Epithelial cell of esophagus (primary cell): ENCODE data around the gene COTL1.

Experiments
- DNase-seq: peaks from one replicate; pipeline ENCODE4 v3.0.0; 2010; ENCODE audit warnings: low read depth
- H3K4me3 ChIP-seq: 2 replicates; pipeline ENCODE4 v1.5.1; 2011; ENCODE audit warnings: mild to moderate bottlenecking, low read length, control low read depth
- CTCF ChIP-seq: IDR thresholded peaks from 2 replicates; pipeline ENCODE4 v1.5.1; 2011; ENCODE audit warnings: low read depth, mild to moderate bottlenecking, low read length, control low read depth, inconsistent platforms; ENCODE audit not compliant: insufficient read depth; ENCODE audit errors: missing control alignments

Gene COTL1

GRCh38 chr16:84607061-84607460 lies 10.8 kb downstream of the COTL1 start:
- no peak for DNase-seq
- no peak for TF ChIP-seq CTCF
- no peak overlapping the region for H3K4me3 ChIP-seq

- no peak overlapping the region for H3K4me3 ChIP-seq
- no peak for DNase-seq
- TF ChIP-seq CTCF = no peak
Measured at GRCh38 chr16:84606081-84606875, 11.6 kb downstream of the COTL1 start.

DNA sequence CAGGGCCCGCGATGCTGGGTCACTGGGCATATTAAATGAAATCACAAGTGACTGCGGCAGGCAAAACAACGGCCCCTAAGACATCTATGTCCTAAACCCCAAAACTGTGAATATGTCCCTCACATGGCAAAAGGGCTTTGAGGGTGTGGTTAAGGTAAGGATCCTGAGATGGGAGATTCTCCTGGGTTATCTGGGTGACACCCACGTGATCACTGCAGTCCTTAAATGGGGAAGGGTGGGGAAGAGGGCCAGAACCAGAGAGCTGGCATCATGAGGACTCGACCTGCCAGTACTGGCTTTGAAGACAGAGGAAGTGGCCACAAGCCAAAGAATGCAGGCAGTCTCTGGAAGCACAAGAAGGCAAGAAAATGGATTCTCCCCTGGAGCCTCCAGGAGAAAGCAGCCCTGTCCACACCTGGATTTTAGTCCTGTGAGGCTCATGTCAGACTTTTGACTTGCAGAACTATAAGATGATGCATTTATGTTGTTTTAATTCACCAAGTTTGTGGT lies 12.5 kb downstream of the COTL1 start:
- no peak for TF ChIP-seq CTCF
- H3K4me3 ChIP-seq = no peak overlapping the region
- DNase-seq = no peak

DNA sequence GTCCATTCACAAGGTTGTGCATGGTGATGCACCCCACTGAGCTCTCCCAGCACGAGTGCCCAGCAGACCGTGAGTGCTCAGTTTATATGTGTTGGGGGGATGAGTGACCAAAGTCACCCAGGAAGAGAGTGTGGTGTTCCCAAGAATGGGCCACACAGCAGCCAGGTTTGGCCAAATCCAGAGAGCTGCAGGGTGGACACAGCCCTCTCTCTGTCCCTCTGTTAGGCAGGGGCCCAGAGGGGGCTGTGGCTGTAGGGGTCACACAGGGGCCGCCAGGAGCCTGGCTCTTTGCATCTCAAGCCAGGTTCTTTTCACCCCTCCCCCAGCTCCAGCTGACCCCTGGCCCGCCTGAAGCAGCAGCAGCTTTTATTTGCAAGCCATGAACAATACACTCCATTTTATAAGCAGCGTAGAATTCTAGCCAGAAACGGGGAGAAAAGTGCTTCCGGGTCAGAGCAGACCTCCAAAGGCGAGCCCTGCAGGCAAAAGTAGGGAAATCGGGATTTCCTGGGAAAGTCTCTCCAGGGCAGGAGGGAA lies 13.3 kb downstream of the COTL1 start:
- TF ChIP-seq CTCF = no peak
- H3K4me3 ChIP-seq = no peak overlapping the region
- DNase-seq = no peak

- no peak for TF ChIP-seq CTCF
- no peak overlapping the region for H3K4me3 ChIP-seq
- DNase-seq = no peak
Measured at GRCh38 chr16:84603940-84604339, 13.9 kb downstream of the COTL1 start.

DNA sequence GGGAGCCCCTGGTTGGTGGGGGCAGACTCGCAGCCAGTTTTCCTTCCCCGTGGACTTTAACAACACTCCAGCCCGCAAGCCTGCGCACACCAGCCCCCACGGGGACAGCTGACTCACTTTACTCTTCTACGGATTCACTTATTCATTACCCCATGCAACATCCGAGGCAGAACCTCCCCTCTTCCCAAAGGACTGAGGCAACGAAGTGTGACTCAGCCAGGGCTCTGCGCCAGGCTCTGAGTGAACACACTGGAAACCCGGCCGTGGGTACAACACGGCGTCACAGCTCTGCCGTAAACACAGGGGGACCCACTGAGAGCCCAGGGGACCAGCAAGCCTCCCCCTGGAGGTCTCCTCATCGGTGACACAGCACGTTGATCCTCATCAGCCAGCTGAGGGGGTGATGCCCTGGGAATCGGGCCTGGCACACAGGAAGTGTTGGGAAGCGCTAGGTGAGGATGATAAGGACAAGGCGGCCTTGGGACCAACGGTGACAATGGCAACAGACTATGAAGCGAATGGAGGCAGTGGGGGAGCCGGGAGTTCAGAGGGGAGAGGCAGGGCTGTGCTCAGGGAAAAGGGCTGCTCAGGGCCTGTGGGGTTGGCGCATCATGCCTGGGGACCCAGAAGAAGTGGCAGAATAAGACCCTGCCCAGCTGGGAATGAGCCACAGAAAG lies 14.6 kb downstream of the COTL1 start:
- H3K4me3 ChIP-seq = no peak overlapping the region
- no peak for TF ChIP-seq CTCF
- DNase-seq = peak; percentile 96
